A673 (cell line): ENCODE measurements around the gene MICAL2.

Experiments
- CTCF ChIP-seq: fragments of 300-800, 200-600 bp; sonication (generic); conservative IDR thresholded peaks from 2 replicates; pipeline ENCODE4 v1.5.1; 2017; ENCODE audit warnings: low read depth, mild to moderate bottlenecking, antibody characterized with exemption, low read length, moderate library complexity, mixed read lengths
- EZH2 ChIP-seq: fragments of 200-600 bp; sonication (generic); IDR thresholded peaks from 2 replicates; pipeline ENCODE4 v1.6.1; 2017; ENCODE audit warnings: borderline replicate concordance, low read depth, mild to moderate bottlenecking, mixed read lengths, antibody characterized with exemption, low read length; ENCODE audit not compliant: poor library complexity, severe bottlenecking

GRCh38 chr11:12269446-12270214 is 159.2 kb downstream of the MICAL2 start:
- TF ChIP-seq CTCF (no peak), EZH2 (no peak)
